Subcutaneous abdominal adipose tissue (tissue), 5 donors: ENCODE results near the gene APPL2.

Experiments
- H3K27ac ChIP-seq: one replicate; pipeline ENCODE4 v1.7.0; 2013; ENCODE audit warnings: low read depth, mild to moderate bottlenecking, inconsistent platforms, low read length, moderate library complexity
- H3K27me3 ChIP-seq, 5 donors: one replicate each; pipeline ENCODE4 v1.7.0; 2013; ENCODE audit warnings: low read length in 5 of 5, inconsistent platforms in 1 of 5; ENCODE audit not compliant: control insufficient read depth in 5 of 5, insufficient read depth in 4 of 5
- H3K36me3 ChIP-seq, 5 donors: one replicate each; pipeline ENCODE4 v1.7.0; 2013; ENCODE audit warnings: low read length in 5 of 5; ENCODE audit not compliant: control insufficient read depth in 5 of 5, insufficient read depth in 5 of 5
- H3K4me1 ChIP-seq, 5 donors: one replicate each; pipeline ENCODE4 v1.7.0; 2013; ENCODE audit warnings: low read length in 5 of 5, mild to moderate bottlenecking in 3 of 5, moderate library complexity in 1 of 5; ENCODE audit not compliant: control insufficient read depth in 5 of 5, insufficient read depth in 5 of 5
- H3K4me3 ChIP-seq, 5 donors: one replicate each; pipeline ENCODE4 v1.7.0; 2013; ENCODE audit warnings: low read length in 5 of 5, low read depth in 1 of 5
- H3K9ac ChIP-seq, 5 donors: one replicate each; pipeline ENCODE4 v1.7.0; 2013; ENCODE audit warnings: low read length in 5 of 5, mild to moderate bottlenecking in 4 of 5, moderate library complexity in 3 of 5
- H3K9me3 ChIP-seq, 5 donors: one replicate each; pipeline ENCODE4 v1.7.0; 2013; ENCODE audit warnings: low read length in 5 of 5; ENCODE audit not compliant: control insufficient read depth in 5 of 5
- donor health status: healthy.
- donor health status: healthy.
- donor health status: healthy.
- donor health status: healthy.
- donor health status: healthy.

Gene APPL2, protein sequence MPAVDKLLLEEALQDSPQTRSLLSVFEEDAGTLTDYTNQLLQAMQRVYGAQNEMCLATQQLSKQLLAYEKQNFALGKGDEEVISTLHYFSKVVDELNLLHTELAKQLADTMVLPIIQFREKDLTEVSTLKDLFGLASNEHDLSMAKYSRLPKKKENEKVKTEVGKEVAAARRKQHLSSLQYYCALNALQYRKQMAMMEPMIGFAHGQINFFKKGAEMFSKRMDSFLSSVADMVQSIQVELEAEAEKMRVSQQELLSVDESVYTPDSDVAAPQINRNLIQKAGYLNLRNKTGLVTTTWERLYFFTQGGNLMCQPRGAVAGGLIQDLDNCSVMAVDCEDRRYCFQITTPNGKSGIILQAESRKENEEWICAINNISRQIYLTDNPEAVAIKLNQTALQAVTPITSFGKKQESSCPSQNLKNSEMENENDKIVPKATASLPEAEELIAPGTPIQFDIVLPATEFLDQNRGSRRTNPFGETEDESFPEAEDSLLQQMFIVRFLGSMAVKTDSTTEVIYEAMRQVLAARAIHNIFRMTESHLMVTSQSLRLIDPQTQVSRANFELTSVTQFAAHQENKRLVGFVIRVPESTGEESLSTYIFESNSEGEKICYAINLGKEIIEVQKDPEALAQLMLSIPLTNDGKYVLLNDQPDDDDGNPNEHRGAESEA

GRCh38 chr12:105235732-105236476, at the start of gene APPL2:
APPL2 (minus strand) TSS chr12:105236174; CDS start chr12:105236012, 162 bp downstream.
- H3K9me3 ChIP-seq = no peaks in the 10 kb centered on the region
- H3K4me1 ChIP-seq = peaks cover 0 to 51% (median 48%) of the 10 kb centered on the region in 5 donors

DNA sequence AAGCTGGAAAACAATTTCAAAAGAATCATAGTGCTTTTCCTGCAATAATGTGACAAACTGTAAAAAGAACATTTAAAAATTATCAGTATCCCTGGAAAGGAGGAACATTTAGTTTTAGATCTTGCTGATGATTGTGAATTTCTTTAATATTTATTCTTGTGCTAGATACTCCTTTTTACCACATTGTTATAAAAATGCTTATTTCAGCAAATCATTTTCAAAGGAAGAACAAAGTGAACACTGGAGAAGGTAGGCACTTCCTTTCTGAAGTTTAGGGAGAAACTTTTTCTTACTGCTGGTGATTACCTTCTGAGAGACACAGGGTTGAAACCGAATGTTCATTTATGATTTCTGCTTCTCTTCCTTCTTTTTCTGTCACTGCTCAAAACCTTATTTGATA, 49.4 kb upstream of the APPL2 start:
- Histone ChIP-seq H3K9ac (no peak overlapping the region), H3K27ac (no peak overlapping the region), H3K36me3 (no peaks in the 10 kb centered on the region), H3K27me3 (peaks cover 0 to 5% (median 2%) of the 10 kb centered on the region in 5 donors), H3K9me3 (no peaks in the 10 kb centered on the region), H3K4me1 (no peaks in the 10 kb centered on the region), H3K4me3 (no peak overlapping the region)

More at GRCh38 chr12:105235732-105236476, at the start of gene APPL2:
- H3K27me3 ChIP-seq = no peaks in the 10 kb centered on the region
- no peaks in the 10 kb centered on the region for H3K36me3 ChIP-seq
- peak within 1 kb of the TSS; percentile 85 to 89 (median 86) for H3K9ac ChIP-seq
- H3K4me3 ChIP-seq = peak within 1 kb of the TSS; percentile 76 to 90 (median 83)
- peak within 1 kb of the TSS; percentile 77 for H3K27ac ChIP-seq

DNA sequence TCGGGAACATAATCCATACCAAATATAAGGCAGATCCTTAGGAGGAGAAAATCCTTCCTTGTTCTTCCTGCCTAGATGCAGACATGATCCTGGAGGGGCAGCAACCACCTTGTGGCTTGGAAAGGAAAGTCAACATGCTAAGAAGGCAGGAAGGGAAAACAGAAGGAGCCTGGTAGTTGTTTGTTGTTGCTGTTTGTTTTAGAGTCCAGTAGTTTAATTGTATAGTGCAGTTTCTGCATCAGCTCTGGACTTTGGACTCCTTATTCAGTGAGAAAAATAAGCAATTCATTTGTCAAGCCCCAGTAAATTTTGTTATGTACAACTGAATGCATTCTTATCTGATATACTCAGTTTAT, 45.7 kb upstream of the APPL2 start:
- no peak overlapping the region for H3K4me3 ChIP-seq
- no peaks in the 10 kb centered on the region for H3K4me1 ChIP-seq
- peaks cover 0 to 5% (median 0%) of the 10 kb centered on the region in 5 donors for H3K27me3 ChIP-seq
- H3K9me3 ChIP-seq = no peaks in the 10 kb centered on the region
- no peak overlapping the region for H3K27ac ChIP-seq
- H3K36me3 ChIP-seq = no peaks in the 10 kb centered on the region
- H3K9ac ChIP-seq = no peak overlapping the region

DNA sequence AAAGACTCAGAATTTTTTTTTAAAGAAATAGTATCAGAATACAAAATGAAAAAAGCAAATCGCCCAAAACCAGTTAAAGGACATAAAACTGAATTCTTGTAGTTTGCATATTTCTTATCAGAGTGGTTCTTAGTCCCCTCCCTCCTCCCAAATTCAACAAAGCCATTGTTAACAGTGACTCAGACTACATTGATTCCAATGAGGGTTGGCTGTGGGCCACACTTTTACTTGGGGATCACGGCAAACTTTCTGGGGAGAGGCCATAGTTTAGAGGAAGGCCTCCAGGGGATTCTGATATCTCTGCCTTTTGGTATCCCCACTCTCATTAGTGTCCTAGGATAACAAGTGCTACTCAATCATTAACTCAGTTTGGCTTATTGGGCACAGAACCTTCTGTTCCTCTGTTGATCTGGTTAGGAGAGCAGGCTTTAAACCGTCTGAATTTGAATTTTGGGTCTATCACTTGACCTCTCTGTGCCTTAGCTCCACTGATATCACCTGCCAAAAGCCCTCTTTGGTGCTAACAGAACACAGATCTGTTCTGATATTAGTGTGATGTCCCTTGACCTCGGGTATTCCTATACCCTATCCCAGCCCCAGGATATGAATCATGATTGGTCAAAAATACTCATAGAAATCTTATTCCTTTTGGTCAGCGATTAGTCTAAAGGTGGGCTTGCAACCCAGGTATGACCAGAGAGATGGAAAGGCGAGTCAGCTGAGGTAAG, 45.2 kb upstream of the APPL2 start:
- no peaks in the 10 kb centered on the region for H3K9me3 ChIP-seq
- H3K36me3 ChIP-seq = no peaks in the 10 kb centered on the region
- H3K9ac ChIP-seq = no peak overlapping the region
- peaks cover 0 to 5% (median 0%) of the 10 kb centered on the region in 5 donors for H3K27me3 ChIP-seq
- H3K4me3 ChIP-seq = no peak overlapping the region
- no peaks in the 10 kb centered on the region for H3K4me1 ChIP-seq
- H3K27ac ChIP-seq = no peak overlapping the region

DNA sequence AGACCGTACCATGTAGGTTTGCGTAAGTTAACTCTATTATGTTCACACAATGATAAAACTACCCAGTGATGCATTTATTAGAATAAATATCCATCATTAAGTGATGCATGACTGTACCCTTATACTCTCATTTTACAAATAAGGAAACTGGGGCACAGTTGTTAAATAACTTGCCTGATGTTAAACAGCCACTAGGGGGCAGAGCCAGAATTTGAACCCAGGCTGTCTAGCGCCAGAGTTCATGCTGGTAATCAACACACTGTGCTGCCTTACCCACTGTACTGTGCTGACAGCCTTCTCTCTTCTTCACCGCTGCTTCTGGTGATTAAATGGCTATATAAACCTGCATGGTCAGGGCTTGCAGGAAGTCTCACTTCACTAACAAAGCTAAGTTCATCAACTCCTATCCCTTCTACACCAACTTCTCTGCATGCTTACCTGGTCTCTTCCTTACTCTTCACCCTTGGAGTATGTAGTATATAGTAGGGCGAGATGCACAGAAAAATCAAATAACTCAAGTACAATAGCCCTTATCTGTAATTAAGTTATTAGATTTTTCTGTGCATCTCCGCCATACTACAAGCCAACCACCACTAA, 43.6 kb upstream of the APPL2 start:
- Histone ChIP-seq H3K9ac (no peak overlapping the region), H3K27me3 (peaks cover 0 to 5% (median 0%) of the 10 kb centered on the region in 5 donors), H3K9me3 (no peaks in the 10 kb centered on the region), H3K4me3 (no peak overlapping the region), H3K27ac (no peak overlapping the region), H3K36me3 (no peaks in the 10 kb centered on the region), H3K4me1 (no peaks in the 10 kb centered on the region)

- H3K4me1 ChIP-seq = no peaks in the 10 kb centered on the region
- H3K27me3 ChIP-seq = no peaks in the 10 kb centered on the region
- H3K36me3 ChIP-seq = no peaks in the 10 kb centered on the region
- H3K27ac ChIP-seq = no peak overlapping the region
- no peaks in the 10 kb centered on the region for H3K9me3 ChIP-seq
- no peak overlapping the region for H3K9ac ChIP-seq
- no peak overlapping the region for H3K4me3 ChIP-seq
Observed at GRCh38 chr12:105278043-105278697, 42.2 kb upstream of the APPL2 start.

DNA sequence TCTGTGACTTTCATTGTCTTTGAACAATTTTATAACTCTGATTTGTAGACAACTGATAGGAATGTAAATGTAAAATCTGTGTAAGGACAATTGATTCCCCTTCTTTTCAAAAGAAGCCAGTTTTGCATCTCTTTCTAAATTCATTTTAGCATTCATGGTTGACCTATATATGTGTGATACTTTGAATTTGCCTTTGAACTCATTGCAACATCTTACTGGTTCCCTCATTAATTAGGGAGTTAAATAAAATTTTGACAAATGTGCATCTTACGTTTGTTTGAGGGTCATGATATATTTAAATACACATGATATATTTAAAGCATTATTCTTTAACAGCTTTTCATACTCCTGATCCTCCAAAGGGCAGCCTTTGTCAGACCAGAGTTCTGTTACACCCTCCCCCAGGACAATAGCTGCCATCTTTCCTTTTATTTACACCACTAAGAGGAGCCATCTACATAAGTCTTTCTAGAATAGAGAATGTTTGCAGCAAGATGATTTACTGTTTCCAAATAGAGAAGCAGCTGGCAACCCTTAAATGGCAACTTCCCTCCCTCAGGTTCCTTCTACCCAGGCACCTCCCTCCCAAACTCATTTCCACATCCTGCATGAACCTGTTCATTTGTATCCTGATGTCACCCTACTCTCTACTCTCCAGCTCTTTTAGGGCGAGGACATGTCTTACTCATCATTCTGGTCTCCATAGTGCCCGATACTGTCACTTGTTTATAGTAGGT, 40.2 kb upstream of the APPL2 start:
- Histone ChIP-seq H3K36me3 (no peaks in the 10 kb centered on the region), H3K4me3 (no peak overlapping the region), H3K27ac (no peak overlapping the region), H3K27me3 (no peaks in the 10 kb centered on the region), H3K4me1 (no peaks in the 10 kb centered on the region), H3K9me3 (no peaks in the 10 kb centered on the region), H3K9ac (no peak overlapping the region)

GRCh38 chr12:105274571-105274970, 38.6 kb upstream of the APPL2 start:
- no peaks in the 10 kb centered on the region for H3K9me3 ChIP-seq
- no peaks in the 10 kb centered on the region for H3K27me3 ChIP-seq
- H3K4me1 ChIP-seq = no peaks in the 10 kb centered on the region
- no peak overlapping the region for H3K4me3 ChIP-seq
- H3K36me3 ChIP-seq = no peaks in the 10 kb centered on the region
- no peak overlapping the region for H3K27ac ChIP-seq
- no peak overlapping the region for H3K9ac ChIP-seq

GRCh38 chr12:105273601-105274000, 37.6 kb upstream of the APPL2 start:
- H3K36me3 ChIP-seq = no peaks in the 10 kb centered on the region
- no peak overlapping the region for H3K4me3 ChIP-seq
- H3K4me1 ChIP-seq = no peaks in the 10 kb centered on the region
- H3K27me3 ChIP-seq = no peaks in the 10 kb centered on the region
- H3K9me3 ChIP-seq = no peaks in the 10 kb centered on the region
- no peak overlapping the region for H3K27ac ChIP-seq
- H3K9ac ChIP-seq = no peak overlapping the region
